Prostate gland (tissue), 2 donors: ENCODE measurements around the gene TMTC2.

ENCODE experiments used
- CTCF ChIP-seq, 4 experiments: fragments of 200-600 bp in 2 of 4; fragments of 450-650 bp in 2 of 4; sonication (generic) in 2 of 4; IDR thresholded peaks; 1 replicate in 3 of 4; 2 replicates in 1 of 4; pipeline ENCODE4 v1.5.1; 2016 to 2019; ENCODE audit warnings: antibody characterized with exemption in 4 of 4, mild to moderate bottlenecking in 2 of 4, moderate library complexity in 2 of 4
- POLR2A ChIP-seq: fragments of 450-650 bp; IDR thresholded peaks from one replicate; pipeline ENCODE4 v1.6.1; 2016; ENCODE audit warnings: antibody characterized with exemption, mild to moderate bottlenecking
- POLR2AphosphoS5 ChIP-seq: sonication (generic); formaldehyde crosslinking; IDR thresholded peaks from one replicate; pipeline ENCODE4 v1.6.1; 2017; ENCODE audit warnings: antibody characterized with exemption

GRCh38 chr12:82948491-82948890 is 261.8 kb downstream of the TMTC2 start:
- no peak for TF ChIP-seq CTCF (IDR thresholded peaks at IDR 0.05)
- no peak for TF ChIP-seq POLR2A
- no peak for TF ChIP-seq POLR2AphosphoS5
